ENCODE results near the gene NDC80. TPM values are rescaled to one million over a fixed set of nuclear protein-coding genes. Genes with fewer than 3 reads are reported as not detected.

The NDC80 gene
- total and polyA plus RNA-seq, 9 of the 15 experiments (the other 6 are each of a cell fraction or from before 2014, with no cell fraction given), result 65.2 to 97.9 (median 83.3) TPM

DNA sequence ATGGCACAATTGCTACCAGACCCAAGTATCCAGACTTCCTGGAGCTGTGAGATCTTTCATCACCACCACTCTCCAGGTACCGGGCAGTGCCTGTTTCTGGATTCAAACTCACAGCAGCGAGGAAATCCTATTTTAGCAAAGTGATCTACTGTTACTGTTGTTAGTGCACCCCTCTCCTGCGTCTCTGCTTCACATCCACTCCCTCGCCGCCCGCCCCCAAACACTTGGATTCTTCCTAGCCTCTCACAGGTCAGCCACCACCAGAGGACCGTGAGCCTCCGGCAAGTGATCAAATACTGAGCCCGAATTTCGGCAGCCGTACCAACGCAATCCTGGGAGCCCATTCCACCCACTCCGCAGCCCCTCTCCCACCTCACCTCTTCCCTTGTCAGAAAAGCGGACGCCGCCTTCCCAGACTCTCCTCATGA lies 571 bp upstream of the NDC80 start (continued):
- TF ChIP-seq, protein P1, sequence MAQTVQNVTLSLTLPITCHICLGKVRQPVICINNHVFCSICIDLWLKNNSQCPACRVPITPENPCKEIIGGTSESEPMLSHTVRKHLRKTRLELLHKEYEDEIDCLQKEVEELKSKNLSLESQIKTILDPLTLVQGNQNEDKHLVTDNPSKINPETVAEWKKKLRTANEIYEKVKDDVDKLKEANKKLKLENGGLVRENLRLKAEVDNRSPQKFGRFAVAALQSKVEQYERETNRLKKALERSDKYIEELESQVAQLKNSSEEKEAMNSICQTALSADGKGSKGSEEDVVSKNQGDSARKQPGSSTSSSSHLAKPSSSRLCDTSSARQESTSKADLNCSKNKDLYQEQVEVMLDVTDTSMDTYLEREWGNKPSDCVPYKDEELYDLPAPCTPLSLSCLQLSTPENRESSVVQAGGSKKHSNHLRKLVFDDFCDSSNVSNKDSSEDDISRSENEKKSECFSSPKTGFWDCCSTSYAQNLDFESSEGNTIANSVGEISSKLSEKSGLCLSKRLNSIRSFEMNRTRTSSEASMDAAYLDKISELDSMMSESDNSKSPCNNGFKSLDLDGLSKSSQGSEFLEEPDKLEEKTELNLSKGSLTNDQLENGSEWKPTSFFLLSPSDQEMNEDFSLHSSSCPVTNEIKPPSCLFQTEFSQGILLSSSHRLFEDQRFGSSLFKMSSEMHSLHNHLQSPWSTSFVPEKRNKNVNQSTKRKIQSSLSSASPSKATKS (CRISPR knock-in tag; IDR thresholded peaks at IDR 0.05), result no peak
- TF ChIP-seq CSDE1 (IDR thresholded peaks at IDR 0.05), result no peak
- TF ChIP-seq ZEB2 (IDR thresholded peaks at IDR 0.05), result peak; percentile 27; the same call in 1 of the 2 replicates
- TF ChIP-seq, protein P2, sequence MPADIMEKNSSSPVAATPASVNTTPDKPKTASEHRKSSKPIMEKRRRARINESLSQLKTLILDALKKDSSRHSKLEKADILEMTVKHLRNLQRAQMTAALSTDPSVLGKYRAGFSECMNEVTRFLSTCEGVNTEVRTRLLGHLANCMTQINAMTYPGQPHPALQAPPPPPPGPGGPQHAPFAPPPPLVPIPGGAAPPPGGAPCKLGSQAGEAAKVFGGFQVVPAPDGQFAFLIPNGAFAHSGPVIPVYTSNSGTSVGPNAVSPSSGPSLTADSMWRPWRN (IDR thresholded peaks at IDR 0.05; ENCODE audit: low read depth), result 0 out of 2 replicates have a peak, but pooled peaks have one; percentile 35
- TF ChIP-seq HNRNPL (IDR thresholded peaks at IDR 0.05; ENCODE audit: low read depth, low read length), result no peak
- TF ChIP-seq CREM (IDR thresholded peaks at IDR 0.05; ENCODE audit: low read depth), result no peak
- TF ChIP-seq, protein P3, sequence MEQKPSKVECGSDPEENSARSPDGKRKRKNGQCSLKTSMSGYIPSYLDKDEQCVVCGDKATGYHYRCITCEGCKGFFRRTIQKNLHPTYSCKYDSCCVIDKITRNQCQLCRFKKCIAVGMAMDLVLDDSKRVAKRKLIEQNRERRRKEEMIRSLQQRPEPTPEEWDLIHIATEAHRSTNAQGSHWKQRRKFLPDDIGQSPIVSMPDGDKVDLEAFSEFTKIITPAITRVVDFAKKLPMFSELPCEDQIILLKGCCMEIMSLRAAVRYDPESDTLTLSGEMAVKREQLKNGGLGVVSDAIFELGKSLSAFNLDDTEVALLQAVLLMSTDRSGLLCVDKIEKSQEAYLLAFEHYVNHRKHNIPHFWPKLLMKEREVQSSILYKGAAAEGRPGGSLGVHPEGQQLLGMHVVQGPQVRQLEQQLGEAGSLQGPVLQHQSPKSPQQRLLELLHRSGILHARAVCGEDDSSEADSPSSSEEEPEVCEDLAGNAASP (IDR thresholded peaks at IDR 0.05), result no peak
- TF ChIP-seq, protein P4, sequence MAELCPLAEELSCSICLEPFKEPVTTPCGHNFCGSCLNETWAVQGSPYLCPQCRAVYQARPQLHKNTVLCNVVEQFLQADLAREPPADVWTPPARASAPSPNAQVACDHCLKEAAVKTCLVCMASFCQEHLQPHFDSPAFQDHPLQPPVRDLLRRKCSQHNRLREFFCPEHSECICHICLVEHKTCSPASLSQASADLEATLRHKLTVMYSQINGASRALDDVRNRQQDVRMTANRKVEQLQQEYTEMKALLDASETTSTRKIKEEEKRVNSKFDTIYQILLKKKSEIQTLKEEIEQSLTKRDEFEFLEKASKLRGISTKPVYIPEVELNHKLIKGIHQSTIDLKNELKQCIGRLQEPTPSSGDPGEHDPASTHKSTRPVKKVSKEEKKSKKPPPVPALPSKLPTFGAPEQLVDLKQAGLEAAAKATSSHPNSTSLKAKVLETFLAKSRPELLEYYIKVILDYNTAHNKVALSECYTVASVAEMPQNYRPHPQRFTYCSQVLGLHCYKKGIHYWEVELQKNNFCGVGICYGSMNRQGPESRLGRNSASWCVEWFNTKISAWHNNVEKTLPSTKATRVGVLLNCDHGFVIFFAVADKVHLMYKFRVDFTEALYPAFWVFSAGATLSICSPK (IDR thresholded peaks at IDR 0.05; ENCODE audit: borderline replicate concordance), result 0 out of 2 replicates have a peak, but pooled peaks have one; percentile 73

Measured in K562 (cell line).